ENCODE data around the gene KCND3.

The KCND3 gene

GRCh38 chr1:112011202-112011601 lies 21.7 kb upstream of the KCND3 start:
- H3K36me3 ChIP-seq (ENCODE audit: control insufficient read depth, insufficient read depth, low read length) = no peaks in the 10 kb centered on the region
- H3K9me3 ChIP-seq (ENCODE audit: control insufficient read depth, low read length) = no peaks in the 10 kb centered on the region
- H3K27ac ChIP-seq (ENCODE audit: insufficient read depth, low read depth, low read length, poor library complexity, severe bottlenecking) = no peak overlapping the region
- no peaks in the 10 kb centered on the region for H3K27me3 ChIP-seq (ENCODE audit: control insufficient read depth, insufficient read depth, low read length, poor library complexity, severe bottlenecking)
- H3K4me1 ChIP-seq (ENCODE audit: control insufficient read depth, insufficient read depth, low read length) = no peaks in the 10 kb centered on the region
- H3K4me3 ChIP-seq (ENCODE audit: insufficient read depth, low read depth, low read length) = no peak overlapping the region
- 95% methylated on average over 3 of the region's 3 CpGs for WGBS, 2 experiments

GRCh38 chr1:112007169-112007568 lies 17.7 kb upstream of the KCND3 start:
- Histone ChIP-seq H3K27me3 (ENCODE audit: control insufficient read depth, insufficient read depth, low read length, poor library complexity, severe bottlenecking) (no peaks in the 10 kb centered on the region), H3K4me3 (ENCODE audit: insufficient read depth, low read depth, low read length) (no peak overlapping the region), H3K27ac (ENCODE audit: insufficient read depth, low read depth, low read length, poor library complexity, severe bottlenecking) (no peak overlapping the region), H3K36me3 (ENCODE audit: control insufficient read depth, insufficient read depth, low read length) (no peaks in the 10 kb centered on the region), H3K4me1 (ENCODE audit: control insufficient read depth, insufficient read depth, low read length) (no peaks in the 10 kb centered on the region), H3K9me3 (ENCODE audit: control insufficient read depth, low read length) (no peaks in the 10 kb centered on the region)
- 52 to 63% methylated on average over 2 of the region's 2 CpGs for WGBS, 2 experiments

- H3K4me1 ChIP-seq (ENCODE audit: control insufficient read depth, insufficient read depth, low read length) = no peaks in the 10 kb centered on the region
- WGBS, 2 experiments = 88 to 90% methylated on average over 7 of the region's 7 CpGs
- H3K9me3 ChIP-seq (ENCODE audit: control insufficient read depth, low read length) = no peaks in the 10 kb centered on the region
- H3K27ac ChIP-seq (ENCODE audit: insufficient read depth, low read depth, low read length, poor library complexity, severe bottlenecking) = no peak overlapping the region
- no peaks in the 10 kb centered on the region for H3K36me3 ChIP-seq (ENCODE audit: control insufficient read depth, insufficient read depth, low read length)
- no peaks in the 10 kb centered on the region for H3K27me3 ChIP-seq (ENCODE audit: control insufficient read depth, insufficient read depth, low read length, poor library complexity, severe bottlenecking)
- H3K4me3 ChIP-seq (ENCODE audit: insufficient read depth, low read depth, low read length) = no peak overlapping the region
Observed at GRCh38 chr1:112006416-112007025, 17.1 kb upstream of the KCND3 start.

GRCh38 chr1:112004076-112004475 lies 14.6 kb upstream of the KCND3 start:
- Histone ChIP-seq H3K4me3 (ENCODE audit: insufficient read depth, low read depth, low read length) (no peak overlapping the region), H3K27me3 (ENCODE audit: control insufficient read depth, insufficient read depth, low read length, poor library complexity, severe bottlenecking) (no peaks in the 10 kb centered on the region), H3K36me3 (ENCODE audit: control insufficient read depth, insufficient read depth, low read length) (no peaks in the 10 kb centered on the region), H3K4me1 (ENCODE audit: control insufficient read depth, insufficient read depth, low read length) (no peaks in the 10 kb centered on the region), H3K9me3 (ENCODE audit: control insufficient read depth, low read length) (no peaks in the 10 kb centered on the region), H3K27ac (ENCODE audit: insufficient read depth, low read depth, low read length, poor library complexity, severe bottlenecking) (no peak overlapping the region)
- 80 to 88% methylated on average over 2 of the region's 2 CpGs for WGBS, 2 experiments

GRCh38 chr1:112002514-112002913 lies 13.0 kb upstream of the KCND3 start:
- Histone ChIP-seq H3K27me3 (ENCODE audit: control insufficient read depth, insufficient read depth, low read length, poor library complexity, severe bottlenecking) (no peaks in the 10 kb centered on the region), H3K9me3 (ENCODE audit: control insufficient read depth, low read length) (no peaks in the 10 kb centered on the region), H3K27ac (ENCODE audit: insufficient read depth, low read depth, low read length, poor library complexity, severe bottlenecking) (no peak overlapping the region), H3K4me3 (ENCODE audit: insufficient read depth, low read depth, low read length) (no peak overlapping the region), H3K4me1 (ENCODE audit: control insufficient read depth, insufficient read depth, low read length) (no peaks in the 10 kb centered on the region), H3K36me3 (ENCODE audit: control insufficient read depth, insufficient read depth, low read length) (no peaks in the 10 kb centered on the region)
- WGBS, 2 experiments = 83 to 86% methylated on average over 4 of the region's 4 CpGs

GRCh38 chr1:112001436-112001835 lies 12.0 kb upstream of the KCND3 start:
- 92 to 94% methylated on average over 2 of the region's 2 CpGs for WGBS, 2 experiments
- Histone ChIP-seq H3K27me3 (ENCODE audit: control insufficient read depth, insufficient read depth, low read length, poor library complexity, severe bottlenecking) (no peaks in the 10 kb centered on the region), H3K9me3 (ENCODE audit: control insufficient read depth, low read length) (no peaks in the 10 kb centered on the region), H3K36me3 (ENCODE audit: control insufficient read depth, insufficient read depth, low read length) (no peaks in the 10 kb centered on the region), H3K4me3 (ENCODE audit: insufficient read depth, low read depth, low read length) (no peak overlapping the region), H3K4me1 (ENCODE audit: control insufficient read depth, insufficient read depth, low read length) (no peaks in the 10 kb centered on the region), H3K27ac (ENCODE audit: insufficient read depth, low read depth, low read length, poor library complexity, severe bottlenecking) (no peak overlapping the region)

GRCh38 chr1:112000048-112000447 lies 10.6 kb upstream of the KCND3 start:
- Histone ChIP-seq H3K27ac (ENCODE audit: insufficient read depth, low read depth, low read length, poor library complexity, severe bottlenecking) (no peak overlapping the region), H3K9me3 (ENCODE audit: control insufficient read depth, low read length) (no peaks in the 10 kb centered on the region), H3K4me1 (ENCODE audit: control insufficient read depth, insufficient read depth, low read length) (no peaks in the 10 kb centered on the region), H3K27me3 (ENCODE audit: control insufficient read depth, insufficient read depth, low read length, poor library complexity, severe bottlenecking) (no peaks in the 10 kb centered on the region), H3K36me3 (ENCODE audit: control insufficient read depth, insufficient read depth, low read length) (no peaks in the 10 kb centered on the region), H3K4me3 (ENCODE audit: insufficient read depth, low read depth, low read length) (no peak overlapping the region)
- 85 to 94% methylated on average over 1 of the region's 1 CpG for WGBS, 2 experiments

GRCh38 chr1:111998332-111998731 lies 8.9 kb upstream of the KCND3 start:
- H3K27ac ChIP-seq (ENCODE audit: insufficient read depth, low read depth, low read length, poor library complexity, severe bottlenecking) = no peak overlapping the region
- H3K4me3 ChIP-seq (ENCODE audit: insufficient read depth, low read depth, low read length) = no peak overlapping the region
- H3K4me1 ChIP-seq (ENCODE audit: control insufficient read depth, insufficient read depth, low read length) = no peaks in the 10 kb centered on the region
- no peaks in the 10 kb centered on the region for H3K27me3 ChIP-seq (ENCODE audit: control insufficient read depth, insufficient read depth, low read length, poor library complexity, severe bottlenecking)
- H3K36me3 ChIP-seq (ENCODE audit: control insufficient read depth, insufficient read depth, low read length) = no peaks in the 10 kb centered on the region
- H3K9me3 ChIP-seq (ENCODE audit: control insufficient read depth, low read length) = no peaks in the 10 kb centered on the region

- WGBS, 2 experiments = 77 to 78% methylated on average over 10 of the region's 10 CpGs
- Histone ChIP-seq H3K27ac (ENCODE audit: insufficient read depth, low read depth, low read length, poor library complexity, severe bottlenecking) (no peak overlapping the region), H3K4me1 (ENCODE audit: control insufficient read depth, insufficient read depth, low read length) (peaks cover 8% of the 10 kb centered on the region), H3K36me3 (ENCODE audit: control insufficient read depth, insufficient read depth, low read length) (no peaks in the 10 kb centered on the region), H3K27me3 (ENCODE audit: control insufficient read depth, insufficient read depth, low read length, poor library complexity, severe bottlenecking) (peaks cover 54% of the 10 kb centered on the region), H3K4me3 (ENCODE audit: insufficient read depth, low read depth, low read length) (no peak overlapping the region), H3K9me3 (ENCODE audit: control insufficient read depth, low read length) (no peaks in the 10 kb centered on the region)
Observed at GRCh38 chr1:111992476-111992875, 3.0 kb upstream of the KCND3 start.

- Histone ChIP-seq H3K36me3 (ENCODE audit: control insufficient read depth, insufficient read depth, low read length) (no peaks in the 10 kb centered on the region), H3K9me3 (ENCODE audit: control insufficient read depth, low read length) (no peaks in the 10 kb centered on the region), H3K4me1 (ENCODE audit: control insufficient read depth, insufficient read depth, low read length) (peaks cover 8% of the 10 kb centered on the region), H3K27me3 (ENCODE audit: control insufficient read depth, insufficient read depth, low read length, poor library complexity, severe bottlenecking) (peaks cover 68% of the 10 kb centered on the region), H3K4me3 (ENCODE audit: insufficient read depth, low read depth, low read length) (peak overlapping the region; percentile 25), H3K27ac (ENCODE audit: insufficient read depth, low read depth, low read length, poor library complexity, severe bottlenecking) (no peak overlapping the region)
- WGBS, 2 experiments = 2% methylated on average over 36 to 37 of the region's 37 CpGs
Observed at GRCh38 chr1:111990878-111991718, 1.6 kb upstream of the KCND3 start.

Data from ectodermal cell (in vitro differentiated cells).